Measurements from ENCODE around the gene STRN4. TPM values are rescaled to one million over a fixed set of nuclear protein-coding genes. Genes with fewer than 3 reads are reported as not detected.

STRN4 gene
- total and polyA plus RNA-seq, 2 donors from 2014 or later = 31.5 to 74.9 TPM

- H3K4me3 ChIP-seq (ENCODE audit: low read length in 3 of 3) = no peak overlapping the region
- H3K27ac ChIP-seq (ENCODE audit: low read depth in 2 of 2, low read length in 2 of 2) = no peak overlapping the region
- no peak overlapping the region for H3K9ac ChIP-seq (ENCODE audit: low read length in 3 of 3)
- H3K4me1 ChIP-seq (ENCODE audit: control insufficient read depth in 2 of 3, insufficient read depth in 2 of 3, low read depth in 1 of 3, low read length in 3 of 3) = no peaks in the 10 kb centered on the region
- TF ChIP-seq CTCF (IDR thresholded peaks at IDR 0.05; ENCODE audit: borderline replicate concordance, extremely low read depth, insufficient read depth) = no peak
- H3K36me3 ChIP-seq (ENCODE audit: control insufficient read depth in 2 of 3, insufficient read depth in 3 of 3, low read length in 3 of 3) = peaks cover 17 to 53% (median 52%) of the 10 kb centered on the region in 3 donors
- FAIRE-seq = no peak
- DNase-seq = no peak
- intact Hi-C loops (cut with DNase I) = no loop called here
- H3K9me3 ChIP-seq (ENCODE audit: control insufficient read depth in 2 of 3, insufficient read depth in 1 of 3, low read length in 3 of 3) = no peaks in the 10 kb centered on the region
- H3K27me3 ChIP-seq (ENCODE audit: control insufficient read depth, insufficient read depth, low read length) = no peaks in the 10 kb centered on the region
These were observed 56.9 kb downstream of the STRN4 start for GRCh38 chr19:46689358-46689757.

GRCh38 chr19:46687438-46688145, 58.7 kb downstream of the STRN4 start:
- no peak for TF ChIP-seq CTCF (IDR thresholded peaks at IDR 0.05; ENCODE audit: borderline replicate concordance, extremely low read depth, insufficient read depth)
- FAIRE-seq (no peak), DNase-seq (no peak)
- H3K9ac ChIP-seq (ENCODE audit: low read length in 3 of 3) = no peak overlapping the region
- no peaks in the 10 kb centered on the region for H3K4me1 ChIP-seq (ENCODE audit: control insufficient read depth in 2 of 3, insufficient read depth in 2 of 3, low read depth in 1 of 3, low read length in 3 of 3)
- no peak overlapping the region for H3K27ac ChIP-seq (ENCODE audit: low read depth in 2 of 2, low read length in 2 of 2)
- H3K4me3 ChIP-seq (ENCODE audit: low read length in 3 of 3) = no peak overlapping the region
- H3K9me3 ChIP-seq (ENCODE audit: control insufficient read depth in 2 of 3, insufficient read depth in 1 of 3, low read length in 3 of 3) = no peaks in the 10 kb centered on the region
- intact Hi-C loops (cut with DNase I) = no loop called here
- peaks cover 11 to 45% (median 41%) of the 10 kb centered on the region in 3 donors for H3K36me3 ChIP-seq (ENCODE audit: control insufficient read depth in 2 of 3, insufficient read depth in 3 of 3, low read length in 3 of 3)
- H3K27me3 ChIP-seq (ENCODE audit: control insufficient read depth, insufficient read depth, low read length) = no peaks in the 10 kb centered on the region

- intact Hi-C loops (cut with DNase I) = no loop called here
- Histone ChIP-seq H3K27me3 (ENCODE audit: control insufficient read depth, insufficient read depth, low read length) (no peaks in the 10 kb centered on the region), H3K4me1 (ENCODE audit: control insufficient read depth in 2 of 3, insufficient read depth in 2 of 3, low read depth in 1 of 3, low read length in 3 of 3) (no peaks in the 10 kb centered on the region), H3K36me3 (ENCODE audit: control insufficient read depth in 2 of 3, insufficient read depth in 3 of 3, low read length in 3 of 3) (peaks cover 3 to 22% (median 17%) of the 10 kb centered on the region in 3 donors), H3K4me3 (ENCODE audit: low read length in 3 of 3) (no peak overlapping the region), H3K9me3 (ENCODE audit: control insufficient read depth in 2 of 3, insufficient read depth in 1 of 3, low read length in 3 of 3) (no peaks in the 10 kb centered on the region), H3K9ac (ENCODE audit: low read length in 3 of 3) (no peak overlapping the region), H3K27ac (ENCODE audit: low read depth in 2 of 2, low read length in 2 of 2) (no peak overlapping the region)
- TF ChIP-seq CTCF (IDR thresholded peaks at IDR 0.05; ENCODE audit: borderline replicate concordance, extremely low read depth, insufficient read depth) = no peak
- no peak for FAIRE-seq
- DNase-seq = no peak
These were observed 61.1 kb downstream of the STRN4 start for GRCh38 chr19:46685189-46685588.

Measured in kidney (tissue), 14 donors.